A549 (cell line): Measurements from ENCODE around the gene TREML1.

Experiments used
- ESRRA ChIP-seq: fragments of 150-350 bp; IDR thresholded peaks from 2 replicates; pipeline ENCODE4 v1.6.1; 2014; ENCODE audit warnings: mild to moderate bottlenecking, low read length, borderline replicate concordance
- NFE2L2 ChIP-seq: fragments of 150-350 bp; conservative IDR thresholded peaks from 2 replicates; pipeline ENCODE4 v1.6.1; 2014; ENCODE audit warnings: low read length
- RFX5 ChIP-seq: fragments of 450-650 bp; IDR thresholded peaks from 2 replicates; pipeline ENCODE4 v1.7.1; 2014; ENCODE audit warnings: antibody characterized with exemption, mild to moderate bottlenecking, moderate library complexity
- TF ChIP-seq, protein P1 (sequence below): IDR thresholded peaks from 2 replicates; pipeline ENCODE4 v1.6.1; 2012

DNA sequence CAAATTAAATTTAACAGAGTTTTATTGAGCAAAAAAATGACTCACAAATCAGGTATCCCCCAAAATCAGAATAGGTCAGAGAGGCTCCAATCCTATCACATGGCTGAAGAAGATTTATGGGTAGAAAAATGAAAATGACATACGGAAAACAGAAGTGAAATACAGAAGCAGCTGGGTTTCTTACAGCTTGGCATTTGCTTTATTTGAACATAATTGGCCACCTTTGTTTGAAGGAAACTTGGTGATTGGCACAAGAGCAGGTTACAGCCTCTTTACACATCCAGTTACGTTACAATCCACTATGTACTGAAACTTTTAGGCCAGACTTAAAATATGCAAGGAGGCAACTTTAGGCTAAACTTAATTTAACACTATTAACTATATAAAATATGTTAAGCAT is 20.5 kb upstream of the TREML1 start:
- TF ChIP-seq NFE2L2 (no peak), ESRRA (no peak), RFX5 (no peak)
- TF ChIP-seq, protein P1, sequence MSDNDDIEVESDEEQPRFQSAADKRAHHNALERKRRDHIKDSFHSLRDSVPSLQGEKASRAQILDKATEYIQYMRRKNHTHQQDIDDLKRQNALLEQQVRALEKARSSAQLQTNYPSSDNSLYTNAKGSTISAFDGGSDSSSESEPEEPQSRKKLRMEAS, result no peak
